A204.1 (cell line): ENCODE data around the gene SLC13A3.

Source experiments
- FAIRE-seq: peaks from 2 replicates; lab custom pipeline; 2012; peaks lifted over from hg19 to GRCh38; lab: Jason Lieb, UNC

The SLC13A3 gene

DNA sequence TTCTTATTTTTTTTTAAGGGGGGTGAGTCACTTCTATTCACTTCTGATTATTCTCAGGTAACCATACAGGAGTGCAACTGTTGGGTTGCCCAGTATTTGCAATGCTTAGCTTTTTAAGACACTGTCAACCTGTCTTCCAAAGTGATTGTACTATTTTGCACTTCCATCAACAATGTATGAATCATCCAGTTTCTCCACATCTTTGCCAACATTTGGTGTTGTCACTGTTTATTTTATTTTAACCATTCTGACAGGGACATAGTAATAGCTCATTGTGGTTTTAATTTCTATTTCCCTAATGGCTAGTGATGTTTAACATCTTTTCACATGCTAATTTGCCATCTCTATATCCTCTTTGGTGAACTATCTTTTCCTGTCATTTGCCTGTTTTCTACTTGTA, 1.4 kb upstream of the SLC13A3 start:
- FAIRE-seq: no peak

DNA sequence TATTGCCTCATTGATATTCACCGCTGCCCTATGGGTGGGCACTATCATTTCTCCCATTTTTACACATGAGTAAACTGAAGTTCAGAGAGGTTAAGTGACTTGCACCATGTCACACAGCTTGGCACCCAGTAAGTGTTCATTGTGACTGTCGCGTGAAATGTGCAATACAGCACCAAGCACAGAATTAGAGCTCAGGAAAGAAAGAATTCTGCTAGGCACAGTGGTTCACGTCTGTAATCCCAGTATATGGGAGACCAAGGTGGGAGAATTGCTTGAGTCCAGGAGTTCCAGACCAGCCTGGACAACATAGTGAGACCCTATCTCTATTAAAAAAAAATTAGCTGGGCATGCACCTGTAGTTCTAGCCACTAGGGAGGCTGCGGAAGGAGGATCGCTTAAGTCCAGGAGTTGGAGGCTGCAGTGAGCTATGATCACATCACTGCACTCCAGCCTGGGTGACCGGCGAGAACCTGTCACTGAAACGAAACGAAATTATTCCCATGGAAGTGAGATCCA, 626 bp downstream of the SLC13A3 start:
- FAIRE-seq: no peak

DNA sequence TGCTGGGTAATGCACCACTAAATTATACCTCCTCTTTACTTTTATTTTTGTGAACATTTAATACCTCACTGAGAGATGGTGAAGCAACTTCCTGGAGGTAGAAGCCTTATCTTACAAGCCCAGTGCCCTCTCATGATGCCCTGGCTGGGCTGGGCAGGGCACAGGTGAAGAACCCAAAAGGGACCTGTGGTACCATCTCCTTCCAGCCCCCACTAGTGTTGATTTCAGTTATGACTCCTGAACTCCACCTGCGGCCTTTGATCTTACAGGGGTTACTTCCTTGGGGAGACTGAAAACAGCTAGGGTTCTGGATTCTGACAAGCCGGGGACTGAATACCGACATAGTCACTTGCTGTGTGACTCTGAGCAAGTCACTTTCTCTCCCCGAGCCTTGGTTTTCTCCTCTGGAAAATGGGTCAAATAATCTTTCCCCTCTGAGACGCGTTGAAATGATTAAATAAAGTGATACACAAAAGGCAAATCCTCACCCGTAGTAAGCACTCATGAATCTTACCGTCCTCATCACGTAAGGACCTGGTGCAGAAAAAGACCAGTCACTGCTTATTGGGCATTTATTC, 1.2 kb downstream of the SLC13A3 start:
- no peak for FAIRE-seq

DNA sequence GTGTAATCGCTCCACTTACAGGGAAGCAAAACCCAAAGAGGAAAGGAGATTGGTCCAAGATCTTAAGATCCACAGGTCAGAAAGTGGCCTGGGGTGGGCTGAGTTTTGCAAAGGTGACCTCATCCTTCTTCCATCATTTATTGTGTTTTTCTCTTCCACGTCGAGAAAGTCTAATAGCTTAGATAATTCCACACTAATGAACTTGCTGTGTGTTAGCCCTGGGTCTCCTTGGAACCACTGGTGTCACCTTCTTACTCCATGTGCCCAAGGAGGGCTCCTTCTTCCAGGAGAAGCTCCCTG, 1.7 kb downstream of the SLC13A3 start:
- FAIRE-seq: no peak

DNA sequence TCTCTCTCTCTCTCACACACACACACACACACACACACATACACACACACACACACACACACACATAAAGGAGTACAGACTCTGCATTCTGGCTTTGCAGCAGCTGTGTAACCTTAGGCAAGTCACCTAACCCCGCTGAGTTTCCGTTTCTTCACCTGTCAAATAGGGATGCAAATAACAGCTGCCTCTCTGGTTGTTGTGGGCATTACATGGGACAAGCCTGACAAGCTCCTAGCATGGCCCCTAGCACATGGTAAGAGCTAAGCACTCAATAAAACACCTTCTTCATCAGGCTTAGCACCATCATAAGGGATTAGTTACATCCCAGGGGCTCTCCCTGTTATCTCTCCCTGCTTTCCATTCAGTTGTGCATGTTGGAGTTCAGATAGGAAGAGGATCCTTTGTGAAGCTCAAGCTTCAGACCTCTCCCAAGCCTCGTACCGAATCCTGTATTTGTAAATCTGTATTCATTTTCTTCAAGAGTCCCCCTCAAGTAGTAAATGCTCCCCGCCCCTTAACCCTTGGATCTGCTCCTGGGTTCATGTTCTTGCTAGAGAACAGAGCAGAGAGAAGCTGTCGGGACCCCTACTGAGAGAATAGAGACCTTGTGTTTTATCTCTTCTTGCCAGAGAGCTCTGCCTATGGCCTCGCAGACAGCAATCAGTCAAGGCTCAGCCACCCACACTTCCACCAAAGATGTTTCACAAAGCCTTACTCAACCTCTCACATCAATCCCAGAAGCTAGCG, 2.2 kb downstream of the SLC13A3 start:
- no peak for FAIRE-seq

DNA sequence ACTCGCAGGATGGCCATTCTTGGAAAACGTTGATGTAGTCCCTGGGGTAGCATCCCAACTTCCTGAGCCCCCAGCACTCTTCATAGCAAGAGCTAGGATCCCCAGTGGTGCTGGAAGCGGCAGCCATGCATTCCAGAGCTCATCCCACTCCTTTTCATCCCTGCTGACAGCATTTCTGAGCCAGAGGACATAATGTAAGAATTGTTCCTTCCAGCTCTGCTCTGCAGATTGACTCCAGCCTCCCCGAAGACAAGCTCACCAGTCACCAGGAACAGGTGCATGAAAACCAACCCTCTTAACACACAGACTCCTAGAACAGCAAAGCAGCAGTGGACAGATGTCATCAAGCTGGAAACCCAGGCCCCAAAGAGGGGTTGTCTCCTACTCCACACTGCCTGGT, 3.8 kb downstream of the SLC13A3 start:
- no peak for FAIRE-seq

DNA sequence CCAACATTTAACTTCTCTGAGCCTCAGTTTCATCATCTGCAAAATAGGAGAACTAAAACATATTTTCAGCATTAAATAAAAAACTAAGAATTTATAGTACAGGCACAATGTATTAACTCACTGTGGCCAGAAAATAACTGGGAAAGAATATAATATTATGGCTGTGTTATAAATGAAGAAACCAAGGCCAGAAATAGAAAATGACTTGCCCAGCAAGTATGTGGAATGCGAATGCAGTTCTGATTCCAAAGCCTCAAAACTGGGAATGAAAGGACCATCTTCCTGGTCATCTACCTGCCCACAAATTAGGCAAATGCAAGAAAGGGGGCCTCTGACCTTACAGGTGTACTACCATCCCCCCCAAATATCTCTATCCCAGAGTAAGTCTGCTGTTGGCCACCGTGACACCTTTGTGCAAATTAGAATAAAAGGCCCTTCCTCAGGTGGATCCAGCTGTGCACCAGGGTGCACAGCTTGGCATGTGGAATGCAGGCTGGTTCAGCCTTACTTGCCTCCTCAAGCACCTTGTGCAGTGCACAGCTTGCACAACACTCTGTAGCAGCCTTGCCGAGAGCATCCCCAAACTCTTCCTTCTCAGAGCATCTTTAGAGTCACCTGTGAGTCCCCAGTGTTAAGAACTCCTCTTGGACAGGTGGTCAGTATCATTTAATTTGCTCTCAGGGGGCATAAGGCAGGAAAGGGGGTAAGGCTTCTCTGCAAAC, 4.4 kb downstream of the SLC13A3 start:
- FAIRE-seq: no peak

DNA sequence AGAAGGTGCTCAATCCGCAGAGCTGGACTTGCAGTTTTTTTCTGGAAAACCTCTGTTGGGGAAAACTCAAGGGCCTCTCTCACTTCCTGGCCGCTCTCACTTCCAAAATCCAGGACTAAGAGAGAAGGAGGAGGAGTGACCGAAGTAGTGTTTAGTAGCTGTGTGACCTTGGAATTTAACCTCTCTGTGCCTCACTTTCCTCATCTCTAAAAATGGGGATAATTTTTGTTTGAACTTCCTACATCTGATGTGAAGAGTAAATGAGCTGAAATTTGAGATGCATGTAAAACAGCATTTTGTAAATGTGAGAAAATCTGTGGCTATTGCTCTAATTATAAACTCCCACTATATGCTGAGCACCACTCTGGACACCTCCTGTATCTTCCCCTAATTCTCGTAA, 5.1 kb downstream of the SLC13A3 start:
- FAIRE-seq: no peak

DNA sequence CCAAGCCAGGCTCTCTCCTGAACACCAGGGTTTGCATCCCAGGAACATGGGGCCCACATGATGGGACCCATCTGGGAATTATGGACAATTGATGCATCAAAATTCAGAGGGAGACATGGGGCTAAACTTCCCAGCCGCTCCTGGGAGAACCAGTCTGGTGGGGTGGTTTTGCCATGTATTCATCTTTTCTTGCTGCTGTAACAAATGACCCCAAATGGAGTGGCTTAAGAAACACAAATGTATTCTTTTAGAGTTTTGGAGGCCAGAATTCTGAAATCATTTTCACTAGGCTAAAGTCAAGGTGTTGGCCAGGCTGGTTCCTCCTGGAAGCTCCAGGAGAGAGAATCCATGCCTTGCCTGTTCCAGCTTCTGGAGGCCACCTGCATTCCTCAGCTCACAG, 6.5 kb downstream of the SLC13A3 start:
- FAIRE-seq: no peak

DNA sequence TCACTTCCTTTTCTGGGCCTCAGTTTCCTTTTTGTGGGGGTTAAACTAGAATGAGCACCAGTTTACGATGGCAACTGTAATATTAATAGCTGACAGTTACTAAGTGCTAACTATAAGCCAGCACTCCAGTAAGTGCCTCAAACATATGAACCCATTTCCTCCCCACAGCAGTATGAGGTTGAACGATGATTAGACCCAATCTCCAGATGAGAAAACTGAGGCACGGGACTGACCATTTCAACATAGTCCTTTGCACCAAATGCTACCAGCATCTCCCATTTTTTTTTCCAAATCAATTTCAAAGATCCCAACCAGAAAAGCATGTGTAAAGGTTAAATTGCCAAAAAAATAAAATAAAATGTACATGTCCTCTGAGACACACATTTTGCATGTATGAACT, 7.1 kb downstream of the SLC13A3 start:
- FAIRE-seq: no peak

DNA sequence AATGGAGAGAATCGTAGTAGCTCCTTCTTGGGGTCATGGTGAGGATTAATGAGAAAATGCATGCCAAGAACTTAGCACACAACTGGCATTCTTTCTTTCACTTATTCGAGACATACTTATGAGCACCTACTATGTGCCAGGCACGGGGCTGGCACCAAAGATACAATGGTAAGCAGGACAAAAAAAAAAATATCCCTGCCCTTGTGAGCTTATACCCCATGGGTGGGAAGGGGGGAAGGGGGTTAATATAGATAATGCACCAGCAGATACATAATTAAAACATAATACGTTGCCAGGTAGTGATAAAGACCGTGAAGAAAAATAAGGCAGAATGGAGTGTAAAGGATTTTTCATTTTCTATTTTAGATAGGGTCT, 8.3 kb downstream of the SLC13A3 start:
- no peak for FAIRE-seq

DNA sequence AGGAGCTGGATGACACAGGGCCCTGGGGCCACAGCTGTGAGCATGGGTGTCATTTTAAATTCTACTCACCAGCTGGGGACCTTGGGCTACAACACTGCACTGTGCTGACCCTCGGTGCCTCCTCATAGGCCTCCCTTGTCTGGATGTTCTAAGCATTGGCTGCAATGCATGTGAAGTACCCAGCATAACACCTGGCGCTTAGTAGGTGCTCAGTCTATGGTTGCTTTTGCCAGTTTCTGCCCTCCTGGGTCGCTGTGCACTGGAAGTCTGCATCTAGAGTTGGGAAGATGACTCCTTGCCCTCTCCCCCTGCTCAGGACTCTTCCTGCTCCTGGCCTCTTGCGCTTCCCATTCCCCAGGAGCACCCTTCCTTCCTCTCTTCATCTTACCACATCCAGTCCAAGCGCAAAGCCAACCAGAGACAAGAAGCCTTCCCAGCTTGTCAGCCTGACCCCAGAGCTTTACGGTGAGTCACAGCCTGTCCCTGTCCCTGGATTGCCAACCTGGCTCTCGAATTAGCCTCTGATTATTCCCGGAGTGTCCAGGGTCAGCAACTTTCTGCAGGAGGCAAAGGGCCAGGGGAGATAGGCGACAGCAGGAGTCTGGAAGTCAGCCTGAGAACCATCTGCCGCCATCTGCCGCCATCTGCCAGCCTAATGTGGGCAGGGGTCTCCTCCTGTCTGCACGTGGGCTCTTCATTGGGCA, 8.8 kb downstream of the SLC13A3 start:
- no peak for FAIRE-seq

DNA sequence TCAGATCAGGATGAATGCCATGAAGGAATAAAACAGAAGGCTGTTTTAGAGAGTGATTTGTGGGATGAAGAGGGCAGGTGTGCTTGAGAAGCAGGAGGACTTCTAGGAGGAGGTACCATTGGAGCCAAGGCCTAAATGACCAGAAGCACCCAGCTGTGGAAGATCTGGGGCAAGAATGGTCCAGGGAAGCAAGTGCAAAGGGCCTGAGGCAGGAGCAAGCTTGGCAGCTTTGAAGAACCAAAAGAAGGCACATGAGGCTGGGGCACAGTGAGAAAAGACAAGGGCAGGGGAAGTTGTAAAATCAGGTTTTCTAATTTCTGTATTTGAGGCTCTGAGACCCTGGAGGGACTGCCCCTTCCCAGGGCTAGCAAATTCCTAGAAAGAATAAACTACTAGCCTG, 9.8 kb downstream of the SLC13A3 start:
- FAIRE-seq: no peak

DNA sequence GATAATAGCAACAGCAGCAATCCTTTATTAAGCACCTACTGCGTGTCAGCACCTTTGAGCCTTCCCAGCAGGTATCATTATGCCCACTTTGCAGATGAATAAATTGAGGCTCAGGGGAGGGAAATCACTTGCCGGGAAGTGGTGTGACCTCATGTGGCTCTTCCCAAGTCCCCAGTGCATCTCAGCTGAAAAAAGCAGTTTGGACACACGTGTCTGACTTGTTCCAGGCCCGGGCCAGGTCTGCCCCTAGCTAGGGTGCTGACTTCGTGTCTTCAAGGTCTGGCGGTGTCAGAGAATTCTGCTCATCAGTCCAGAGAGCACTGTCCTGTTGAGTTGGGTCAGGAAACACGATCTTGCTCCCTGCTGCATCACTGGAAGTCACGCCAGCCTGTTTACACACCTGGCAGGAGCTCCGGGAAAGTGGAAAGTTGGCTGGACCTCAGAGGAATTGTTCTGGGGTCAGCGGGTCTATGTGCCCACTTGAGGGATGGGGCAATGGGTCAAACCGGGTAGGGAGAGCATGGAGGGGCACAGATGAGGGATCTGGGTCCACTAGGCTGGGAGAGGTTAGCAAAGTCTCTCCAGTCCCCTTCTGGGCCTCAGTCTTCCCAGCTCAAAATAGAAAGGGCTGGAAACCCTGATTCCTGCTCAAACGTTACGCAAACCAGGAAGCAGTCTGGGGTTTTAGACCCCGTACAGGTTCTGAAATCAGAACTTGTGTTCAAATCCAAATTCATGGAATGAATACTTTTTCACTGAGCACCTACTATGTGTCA, 10.5 kb downstream of the SLC13A3 start:
- FAIRE-seq: no peak

DNA sequence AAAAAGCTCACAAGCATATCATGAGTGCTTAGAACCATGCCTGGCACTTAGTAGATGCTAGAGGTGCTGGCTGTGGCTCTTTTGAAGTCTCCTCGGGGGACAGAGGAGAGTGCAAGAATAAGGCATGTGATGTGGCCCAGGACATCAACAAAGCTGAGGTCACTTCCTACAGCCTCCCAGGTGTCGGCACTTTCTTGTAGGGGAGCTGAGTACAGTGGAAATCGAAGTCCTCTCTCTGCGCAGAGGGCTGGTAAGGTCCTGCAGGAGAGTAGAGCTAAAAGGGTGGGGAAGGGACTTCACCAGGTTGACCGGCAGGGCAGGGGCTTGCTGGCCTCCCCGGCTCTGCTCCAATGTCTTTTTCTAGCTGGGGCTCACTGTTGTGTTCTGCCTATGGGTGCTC, 11.2 kb downstream of the SLC13A3 start:
- no peak for FAIRE-seq

DNA sequence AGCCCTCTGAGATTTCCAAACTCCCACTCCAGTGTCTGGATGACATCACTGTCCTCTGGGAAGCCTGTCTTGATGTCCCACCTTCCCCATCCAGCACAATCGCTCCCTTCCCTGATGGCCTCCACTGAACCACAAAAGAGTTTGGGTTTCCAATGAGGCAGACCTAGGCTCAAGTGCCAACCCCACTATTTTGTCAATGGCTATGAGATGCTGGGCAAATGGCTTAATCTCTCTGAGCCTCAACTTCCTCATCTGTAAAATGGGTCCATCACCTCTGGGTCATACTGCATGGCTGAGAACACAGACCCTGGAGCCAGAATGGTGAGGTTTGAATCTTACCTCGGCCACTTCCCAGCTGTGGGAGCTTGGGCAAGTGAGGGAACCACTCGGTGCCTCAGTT, 11.7 kb downstream of the SLC13A3 start:
- no peak for FAIRE-seq

DNA sequence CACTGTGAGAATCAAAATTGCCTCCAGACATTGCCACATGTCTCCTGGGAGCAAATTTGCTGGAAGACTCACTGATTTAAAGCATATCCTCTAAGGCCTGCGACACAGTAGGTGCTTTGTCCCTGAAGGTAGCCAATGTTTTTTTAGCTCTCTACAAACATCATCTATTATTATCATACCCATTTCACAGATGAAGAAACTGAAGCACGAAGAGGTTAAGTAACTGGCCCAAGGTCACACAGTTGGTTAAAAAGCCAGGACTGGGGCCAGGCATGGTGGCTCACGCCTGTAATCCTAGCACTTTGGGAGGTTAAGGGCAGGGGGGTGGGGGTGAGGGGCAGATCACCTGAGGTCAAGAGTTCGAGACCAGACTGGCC, 12.4 kb downstream of the SLC13A3 start:
- FAIRE-seq: no peak

DNA sequence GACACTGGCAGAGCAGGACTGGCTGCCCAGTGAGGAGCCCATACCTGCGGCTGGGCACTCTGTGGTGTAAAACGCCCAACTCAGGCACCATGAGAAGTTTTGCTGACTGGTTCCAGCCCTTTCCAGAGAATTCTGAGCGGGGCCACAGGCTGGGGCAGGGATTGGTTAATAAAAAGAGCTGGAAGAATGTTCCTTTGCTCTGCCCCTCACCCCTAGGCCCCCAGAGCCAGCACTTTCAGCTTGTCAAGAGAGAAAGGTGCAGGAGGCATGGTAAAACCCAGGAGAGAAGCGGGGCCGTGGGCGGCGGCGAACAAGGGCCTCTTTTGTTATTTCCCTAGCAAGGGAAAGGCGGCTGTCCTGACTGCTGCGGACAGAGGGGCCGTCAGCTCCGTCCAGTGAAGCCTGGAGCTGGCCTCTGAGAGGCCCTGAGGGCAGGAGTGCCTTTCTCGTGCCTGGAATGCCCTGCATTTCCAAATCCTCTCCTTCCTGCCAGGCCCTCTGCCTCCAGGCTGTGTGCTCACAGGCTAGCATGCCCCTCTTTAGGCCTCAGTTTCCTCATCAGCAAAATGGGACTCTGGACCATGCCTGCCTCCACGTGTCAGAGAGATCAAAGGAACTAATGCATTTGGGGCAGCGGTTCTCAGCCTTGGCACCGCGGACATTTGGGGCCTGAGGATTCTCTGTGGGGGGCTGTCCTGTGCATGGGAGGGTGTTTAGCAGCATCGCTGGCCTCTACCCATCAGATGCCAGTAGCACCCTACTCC, 12.9 kb downstream of the SLC13A3 start:
- FAIRE-seq: no peak

DNA sequence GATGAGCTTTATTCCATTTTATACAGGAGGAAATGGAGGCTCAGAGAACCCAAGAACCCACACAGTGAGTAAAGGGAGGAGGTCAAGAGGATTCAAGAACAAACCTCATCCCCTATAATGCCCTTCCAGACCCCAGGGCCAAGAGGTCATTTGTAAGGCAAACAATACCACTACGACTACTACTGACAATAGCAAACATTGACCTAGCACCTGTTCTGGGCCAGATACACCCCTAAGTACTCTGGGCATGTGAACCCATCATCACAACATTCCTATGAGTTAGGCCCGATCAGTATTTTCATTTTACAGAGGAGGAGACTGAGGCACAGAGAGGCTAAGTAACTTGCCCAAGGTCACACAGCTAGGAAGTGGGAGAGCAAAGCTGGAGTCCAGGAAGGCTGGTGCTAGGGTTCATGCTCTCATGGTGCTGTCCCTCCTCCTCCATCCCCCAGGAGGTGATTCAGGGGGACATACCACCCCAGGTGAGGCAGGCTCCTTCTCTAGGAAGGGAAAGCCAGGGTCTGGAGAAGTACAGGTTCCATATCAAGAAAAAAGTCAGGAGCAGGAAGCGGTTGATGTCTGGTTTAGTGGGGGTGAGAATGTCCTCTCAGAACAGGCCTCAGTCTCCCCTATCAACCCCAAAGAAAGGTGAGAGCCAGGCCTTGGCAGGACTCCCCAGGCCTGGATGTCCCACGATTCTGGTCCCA, 13.7 kb downstream of the SLC13A3 start:
- FAIRE-seq: no peak

DNA sequence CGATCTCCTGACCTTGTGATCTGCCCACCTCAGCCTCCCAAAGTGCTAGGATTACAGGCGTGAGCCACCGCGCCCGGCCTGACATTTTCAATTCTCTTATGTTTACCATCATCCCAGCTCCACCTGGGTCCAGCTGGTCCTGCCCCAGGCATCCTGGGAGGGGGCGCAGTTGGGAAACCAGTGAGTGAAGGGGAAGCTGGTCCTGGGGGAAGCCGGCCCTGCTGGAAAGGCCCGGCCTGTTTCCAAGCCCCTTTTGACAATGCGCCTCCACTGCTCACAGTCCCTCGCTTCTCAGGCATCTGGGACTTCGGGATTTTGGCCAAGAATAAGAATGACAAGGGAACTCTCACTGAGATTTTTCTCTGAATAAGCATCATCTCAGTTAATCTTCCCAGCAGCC, 14.2 kb downstream of the SLC13A3 start:
- no peak for FAIRE-seq

DNA sequence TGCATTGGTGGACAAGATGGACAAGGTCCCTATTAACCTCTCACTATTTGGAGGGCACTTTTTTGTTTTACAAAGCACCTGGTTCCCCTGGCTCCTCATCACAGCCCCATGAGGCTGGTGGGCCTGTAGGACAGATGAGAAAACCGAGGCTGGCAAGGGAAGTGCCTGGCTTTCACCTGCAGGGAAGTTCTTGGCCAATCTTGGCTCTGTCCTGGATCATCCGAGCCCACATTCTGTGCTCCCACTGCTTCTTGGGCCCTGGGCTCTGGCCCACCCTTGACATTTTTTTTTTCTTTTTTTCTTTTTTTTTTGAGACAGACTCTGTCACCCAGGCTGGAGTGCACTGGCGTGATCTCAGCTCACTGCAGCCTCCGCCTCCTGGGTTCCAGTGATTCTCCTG, 14.7 kb downstream of the SLC13A3 start:
- no peak for FAIRE-seq
